ENCODE measurements around the gene LIFR.

The LIFR gene

GRCh38 chr5:38433160-38433861 is 123.1 kb downstream of the LIFR start:
- DNase-seq, result no peak

- no peak for DNase-seq
These were observed 125.1 kb downstream of the LIFR start for GRCh38 chr5:38431242-38431853.

- DNase-seq, result no peak
These were observed 129.2 kb downstream of the LIFR start for GRCh38 chr5:38426986-38427950.

- no peak for DNase-seq
These were observed 130.0 kb downstream of the LIFR start for GRCh38 chr5:38426490-38426889.

All from hematopoietic multipotent progenitor cell treated with erythropoietin and hydrocortisone succinate and interleukin-3 and kit ligand, for 6 days (in vitro differentiated cells).